OCI-LY1 (cell line): ENCODE measurements around the gene TDO2.

Experiments used
- EZH2 ChIP-seq: fragments of 200-600 bp; sonication (generic), shearing (Covaris generic); IDR thresholded peaks from 2 replicates; pipeline ENCODE4 v1.8.0; 2017; ENCODE audit warnings: borderline replicate concordance, mixed run types, mild to moderate bottlenecking, antibody characterized with exemption, low read length, moderate library complexity, mixed read lengths
- TF ChIP-seq, protein P1 (sequence below): fragments of 200-600 bp; sonication (generic), shearing (Covaris generic); IDR thresholded peaks from 2 replicates; pipeline ENCODE4 v1.5.1; 2017; ENCODE audit warnings: mild to moderate bottlenecking, antibody characterized with exemption, low read length, moderate library complexity, mixed read lengths

DNA sequence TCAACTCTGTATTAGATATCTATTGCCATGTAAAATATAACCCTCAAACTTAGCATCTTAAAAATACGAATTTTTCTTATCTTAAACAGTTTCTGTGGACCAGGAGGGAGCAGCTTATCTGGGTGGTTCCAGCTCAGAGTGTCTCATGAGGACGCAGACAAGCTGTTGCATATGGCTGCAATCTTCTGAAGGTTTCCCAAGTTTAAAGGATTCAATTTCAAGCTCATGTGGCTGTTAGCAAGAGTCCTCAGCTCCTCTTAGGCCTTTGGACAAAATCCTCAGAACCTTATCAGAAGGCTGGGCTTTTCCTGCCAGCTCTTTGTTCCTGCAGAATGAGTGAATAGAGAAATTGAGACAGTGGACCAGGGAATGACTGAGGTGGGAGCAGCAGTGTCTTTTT lies 53.0 kb downstream of the TDO2 start:
- TF ChIP-seq, protein P1, sequence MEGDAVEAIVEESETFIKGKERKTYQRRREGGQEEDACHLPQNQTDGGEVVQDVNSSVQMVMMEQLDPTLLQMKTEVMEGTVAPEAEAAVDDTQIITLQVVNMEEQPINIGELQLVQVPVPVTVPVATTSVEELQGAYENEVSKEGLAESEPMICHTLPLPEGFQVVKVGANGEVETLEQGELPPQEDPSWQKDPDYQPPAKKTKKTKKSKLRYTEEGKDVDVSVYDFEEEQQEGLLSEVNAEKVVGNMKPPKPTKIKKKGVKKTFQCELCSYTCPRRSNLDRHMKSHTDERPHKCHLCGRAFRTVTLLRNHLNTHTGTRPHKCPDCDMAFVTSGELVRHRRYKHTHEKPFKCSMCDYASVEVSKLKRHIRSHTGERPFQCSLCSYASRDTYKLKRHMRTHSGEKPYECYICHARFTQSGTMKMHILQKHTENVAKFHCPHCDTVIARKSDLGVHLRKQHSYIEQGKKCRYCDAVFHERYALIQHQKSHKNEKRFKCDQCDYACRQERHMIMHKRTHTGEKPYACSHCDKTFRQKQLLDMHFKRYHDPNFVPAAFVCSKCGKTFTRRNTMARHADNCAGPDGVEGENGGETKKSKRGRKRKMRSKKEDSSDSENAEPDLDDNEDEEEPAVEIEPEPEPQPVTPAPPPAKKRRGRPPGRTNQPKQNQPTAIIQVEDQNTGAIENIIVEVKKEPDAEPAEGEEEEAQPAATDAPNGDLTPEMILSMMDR, result no peak
- TF ChIP-seq EZH2, result no peak
